GM12872 (cell line): ENCODE data around the gene SPACA6.

Source experiments
- CTCF ChIP-seq: IDR thresholded peaks from 3 replicates; pipeline ENCODE4 v1.5.1; 2011; ENCODE audit warnings: low read depth, mild to moderate bottlenecking, low read length, moderate library complexity; ENCODE audit not compliant: insufficient read depth

SPACA6 gene

GRCh38 chr19:51654783-51655182 is 38.3 kb upstream of the SPACA6 start:
- peak; percentile 42; the same call in 2 of the 3 replicates for TF ChIP-seq CTCF

GRCh38 chr19:51660975-51661600 is 32.0 kb upstream of the SPACA6 start:
- peak; percentile 66 for TF ChIP-seq CTCF

GRCh38 chr19:51663650-51664049 is 29.5 kb upstream of the SPACA6 start:
- TF ChIP-seq CTCF, result no peak

- no peak for TF ChIP-seq CTCF
Measured at GRCh38 chr19:51664131-51664530, 29.0 kb upstream of the SPACA6 start.

- TF ChIP-seq CTCF, result no peak
Measured at GRCh38 chr19:51664997-51665396, 28.1 kb upstream of the SPACA6 start.

GRCh38 chr19:51668216-51668615 is 24.9 kb upstream of the SPACA6 start:
- TF ChIP-seq CTCF, result no peak

- no peak for TF ChIP-seq CTCF
Measured at GRCh38 chr19:51676566-51677083, 16.5 kb upstream of the SPACA6 start.
